Measurements from ENCODE around the gene SLC7A10. TPM values are rescaled to one million over a fixed set of nuclear protein-coding genes. Genes with fewer than 3 reads are reported as not detected.

Gene SLC7A10
- polyA plus RNA-seq, 1 donor (not counting 4 experiments of a cell fraction or from before 2014, with no cell fraction given), result not detected

DNA sequence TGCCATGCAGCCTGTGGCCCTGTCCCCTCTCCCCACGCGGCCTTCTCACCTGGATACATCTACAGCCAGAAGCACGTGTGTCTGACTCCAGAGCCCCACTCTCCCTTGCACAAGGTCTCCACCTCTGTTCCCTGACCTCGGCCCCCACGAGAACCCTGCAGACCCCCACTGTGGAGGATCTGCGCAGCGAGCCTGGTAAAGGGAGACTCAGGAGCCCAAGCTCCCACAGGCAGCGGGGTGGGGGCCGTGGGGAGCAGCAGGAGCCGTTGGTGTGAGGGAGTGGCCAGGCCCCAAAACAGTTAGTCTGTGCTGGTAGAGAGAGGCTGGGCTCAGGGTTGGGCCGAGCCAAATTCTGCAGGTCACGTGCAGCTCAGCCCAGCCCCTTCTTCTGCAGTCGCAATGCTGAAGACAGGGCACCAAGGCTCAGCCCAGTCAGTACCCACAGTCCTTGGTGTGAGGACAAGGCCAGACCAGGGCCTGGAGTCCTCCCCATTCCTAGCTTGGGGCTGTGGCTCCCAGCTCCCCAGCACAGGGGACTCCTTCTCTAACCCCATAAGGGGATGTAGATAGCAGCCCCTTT is 28.7 kb upstream of the SLC7A10 start:
- no peak overlapping the region for H3K27ac ChIP-seq (ENCODE audit: control insufficient read depth, insufficient read depth, low read length)
- no peaks in the 10 kb centered on the region for H3K79me2 ChIP-seq (ENCODE audit: control insufficient read depth, insufficient read depth, low read length)
- dilution Hi-C loops (cut with MboI; ENCODE audit: extremely low pct_ligation_motif_present, low sequenced_read_pairs), result no loop called here
- no peaks in the 10 kb centered on the region for H3K4me1 ChIP-seq (ENCODE audit: control insufficient read depth, extremely low read depth, insufficient read depth, low read length)
- H3K4me3 ChIP-seq (ENCODE audit: control insufficient read depth in 2 of 3, extremely low read depth in 1 of 3, insufficient read depth in 2 of 3, low read depth in 1 of 3, low read length in 3 of 3), result no peak overlapping the region
- FAIRE-seq (no peak), DNase-seq (ENCODE audit: low read depth, low spot score) (no peak)
- TF ChIP-seq EZH2 (IDR thresholded peaks at IDR 0.05; ENCODE audit: low read length), result no peak
- TF ChIP-seq, protein P1, sequence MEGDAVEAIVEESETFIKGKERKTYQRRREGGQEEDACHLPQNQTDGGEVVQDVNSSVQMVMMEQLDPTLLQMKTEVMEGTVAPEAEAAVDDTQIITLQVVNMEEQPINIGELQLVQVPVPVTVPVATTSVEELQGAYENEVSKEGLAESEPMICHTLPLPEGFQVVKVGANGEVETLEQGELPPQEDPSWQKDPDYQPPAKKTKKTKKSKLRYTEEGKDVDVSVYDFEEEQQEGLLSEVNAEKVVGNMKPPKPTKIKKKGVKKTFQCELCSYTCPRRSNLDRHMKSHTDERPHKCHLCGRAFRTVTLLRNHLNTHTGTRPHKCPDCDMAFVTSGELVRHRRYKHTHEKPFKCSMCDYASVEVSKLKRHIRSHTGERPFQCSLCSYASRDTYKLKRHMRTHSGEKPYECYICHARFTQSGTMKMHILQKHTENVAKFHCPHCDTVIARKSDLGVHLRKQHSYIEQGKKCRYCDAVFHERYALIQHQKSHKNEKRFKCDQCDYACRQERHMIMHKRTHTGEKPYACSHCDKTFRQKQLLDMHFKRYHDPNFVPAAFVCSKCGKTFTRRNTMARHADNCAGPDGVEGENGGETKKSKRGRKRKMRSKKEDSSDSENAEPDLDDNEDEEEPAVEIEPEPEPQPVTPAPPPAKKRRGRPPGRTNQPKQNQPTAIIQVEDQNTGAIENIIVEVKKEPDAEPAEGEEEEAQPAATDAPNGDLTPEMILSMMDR (optimal IDR thresholded peaks at IDR 0.05 in 1 of 3, IDR thresholded peaks at IDR 0.05 in 1 of 3, conservative IDR thresholded peaks at IDR 0.05 in 1 of 3; ENCODE audit: extremely low read depth in 1 of 3, insufficient read depth in 2 of 3, low read length in 3 of 3), result no peak
- H3K4me2 ChIP-seq (ENCODE audit: control insufficient read depth, extremely low read depth, insufficient read depth, low read depth, low read length), result no peak overlapping the region
- no peak overlapping the region for H3K9ac ChIP-seq (ENCODE audit: control insufficient read depth, extremely low read depth, insufficient read depth, low read length)
- H3K27me3 ChIP-seq (ENCODE audit: control insufficient read depth, extremely low read depth, insufficient read depth, low read length), result no peaks in the 10 kb centered on the region
- H4K20me1 ChIP-seq (ENCODE audit: control insufficient read depth, extremely low read depth, insufficient read depth, low read length), result no peaks in the 10 kb centered on the region
- H3K36me3 ChIP-seq (ENCODE audit: control insufficient read depth in 2 of 2, extremely low read depth in 1 of 2, insufficient read depth in 2 of 2, low read length in 2 of 2), result no peaks in the 10 kb centered on the region
- H2AFZ ChIP-seq (ENCODE audit: control insufficient read depth, low read length), result no peak overlapping the region
- H3K9me3 ChIP-seq (ENCODE audit: control insufficient read depth, low read depth, low read length), result peaks cover 2% of the 10 kb centered on the region
- H3K9me1 ChIP-seq (ENCODE audit: control insufficient read depth, extremely low read depth, insufficient read depth, low read length), result no peaks in the 10 kb centered on the region

DNA sequence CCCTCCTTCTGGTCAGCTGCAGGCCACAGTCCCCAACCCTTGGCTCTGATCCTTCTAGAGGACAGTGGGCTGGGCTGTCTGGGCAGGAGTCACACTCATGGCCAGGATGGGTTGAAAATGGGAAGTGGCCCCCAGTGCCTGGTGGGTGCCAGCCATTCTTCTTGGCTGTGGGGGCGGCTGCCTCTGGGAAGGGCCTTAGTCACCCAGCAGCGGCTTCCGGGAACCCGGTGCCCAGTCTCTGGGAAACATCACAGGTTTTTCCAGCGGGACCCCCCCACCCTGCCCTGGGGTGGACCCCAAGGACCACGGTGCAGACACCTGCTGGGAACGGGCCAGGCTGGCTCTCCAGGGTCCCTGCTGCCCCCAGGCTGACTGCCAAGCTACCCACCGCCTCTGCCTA is 27.3 kb upstream of the SLC7A10 start:
- no peak overlapping the region for H3K9ac ChIP-seq (ENCODE audit: control insufficient read depth, extremely low read depth, insufficient read depth, low read length)
- H3K4me1 ChIP-seq (ENCODE audit: control insufficient read depth, extremely low read depth, insufficient read depth, low read length), result no peaks in the 10 kb centered on the region
- no peaks in the 10 kb centered on the region for H3K79me2 ChIP-seq (ENCODE audit: control insufficient read depth, insufficient read depth, low read length)
- H3K9me3 ChIP-seq (ENCODE audit: control insufficient read depth, low read depth, low read length), result peaks cover 2% of the 10 kb centered on the region
- TF ChIP-seq EZH2 (IDR thresholded peaks at IDR 0.05; ENCODE audit: low read length), result no peak
- TF ChIP-seq, protein P1 (optimal IDR thresholded peaks at IDR 0.05 in 1 of 3, IDR thresholded peaks at IDR 0.05 in 1 of 3, conservative IDR thresholded peaks at IDR 0.05 in 1 of 3; ENCODE audit: extremely low read depth in 1 of 3, insufficient read depth in 2 of 3, low read length in 3 of 3), result no peak
- no peaks in the 10 kb centered on the region for H3K9me1 ChIP-seq (ENCODE audit: control insufficient read depth, extremely low read depth, insufficient read depth, low read length)
- no peaks in the 10 kb centered on the region for H4K20me1 ChIP-seq (ENCODE audit: control insufficient read depth, extremely low read depth, insufficient read depth, low read length)
- H3K4me3 ChIP-seq (ENCODE audit: control insufficient read depth in 2 of 3, extremely low read depth in 1 of 3, insufficient read depth in 2 of 3, low read depth in 1 of 3, low read length in 3 of 3), result no peak overlapping the region
- H3K36me3 ChIP-seq (ENCODE audit: control insufficient read depth in 2 of 2, extremely low read depth in 1 of 2, insufficient read depth in 2 of 2, low read length in 2 of 2), result no peaks in the 10 kb centered on the region
- no peak overlapping the region for H3K4me2 ChIP-seq (ENCODE audit: control insufficient read depth, extremely low read depth, insufficient read depth, low read depth, low read length)
- FAIRE-seq (no peak), DNase-seq (ENCODE audit: low read depth, low spot score) (no peak)
- dilution Hi-C loops (cut with MboI; ENCODE audit: extremely low pct_ligation_motif_present, low sequenced_read_pairs), result no loop called here
- no peaks in the 10 kb centered on the region for H3K27me3 ChIP-seq (ENCODE audit: control insufficient read depth, extremely low read depth, insufficient read depth, low read length)
- H3K27ac ChIP-seq (ENCODE audit: control insufficient read depth, insufficient read depth, low read length), result no peak overlapping the region
- no peak overlapping the region for H2AFZ ChIP-seq (ENCODE audit: control insufficient read depth, low read length)

All from keratinocyte (primary cell).